Glutamatergic neuron (in vitro differentiated cells): Measurements from ENCODE around the gene UBE2U. TPM values are rescaled to one million over a fixed set of nuclear protein-coding genes. Genes with fewer than 3 reads are reported as not detected.
"Not testable (repeated sequence)": the region's sequence is repeated elsewhere in the genome, so short reads cannot be mapped to it uniquely, and the experiment has no call there.

Source experiments
- DNase-seq: peaks from one replicate; pipeline ENCODE4 v3.0.0; 2022
- H3K27ac Mint-ChIP-seq: one replicate; pipeline ENCODE4 v1.8.0; 2020; ENCODE audit warnings: mild to moderate bottlenecking, mixed read lengths, inconsistent platforms; ENCODE audit not compliant: unreplicated experiment
- H3K27me3 Mint-ChIP-seq: one replicate; pipeline ENCODE4 v1.8.0; 2020; ENCODE audit warnings: mild to moderate bottlenecking, moderate library complexity, mixed read lengths, inconsistent platforms; ENCODE audit not compliant: unreplicated experiment
- H3K36me3 Mint-ChIP-seq: one replicate; pipeline ENCODE4 v1.8.0; 2020; ENCODE audit warnings: mild to moderate bottlenecking, mixed read lengths, inconsistent platforms; ENCODE audit not compliant: unreplicated experiment
- H3K4me1 Mint-ChIP-seq: one replicate; pipeline ENCODE4 v1.8.0; 2020; ENCODE audit warnings: mild to moderate bottlenecking, low read depth, mixed read lengths, inconsistent platforms; ENCODE audit not compliant: unreplicated experiment
- H3K4me3 Mint-ChIP-seq: one replicate; pipeline ENCODE4 v1.8.0; 2020; ENCODE audit warnings: mild to moderate bottlenecking, mixed read lengths, inconsistent platforms; ENCODE audit not compliant: unreplicated experiment
- H3K9me3 Mint-ChIP-seq: one replicate; pipeline ENCODE4 v1.8.0; 2020; ENCODE audit warnings: mild to moderate bottlenecking, moderate library complexity, mixed read lengths, inconsistent platforms; ENCODE audit not compliant: unreplicated experiment
- CTCF ChIP-seq: fragments of 200-600 bp; sonication (generic); IDR thresholded peaks from one replicate; pipeline ENCODE4 v1.5.0; 2021; ENCODE audit not compliant: partially characterized antibody, unreplicated experiment
- total RNA-seq: library from RNA; stranded (reverse); fragmentation: NEBNext Ultra II Directional; extraction: Animal tissue kit (Norgen Biotek cat#: 25700); gene quantifications from one replicate; pipeline ENCODE4 v1.2.1, GENCODE V29; 2021; ENCODE audit not compliant: unreplicated experiment

Gene UBE2U
- total RNA-seq, 1 donor from 2014 or later = not detected

GRCh38 chr1:64231654-64232053, 28.2 kb downstream of the UBE2U start:
- DNase-seq = no peak
- no peaks in the 10 kb centered on the region for H3K9me3 Mint-ChIP-seq
- no peak for TF ChIP-seq CTCF
- no peak overlapping the region for H3K4me3 Mint-ChIP-seq
- no peak overlapping the region for H3K27ac Mint-ChIP-seq
- no peaks in the 10 kb centered on the region for H3K36me3 Mint-ChIP-seq
- no peaks in the 10 kb centered on the region for H3K27me3 Mint-ChIP-seq
- H3K4me1 Mint-ChIP-seq = peaks cover 8% of the 10 kb centered on the region

GRCh38 chr1:64234714-64235113, 31.3 kb downstream of the UBE2U start:
- Mint-ChIP-seq H3K4me1 (peaks cover 8% of the 10 kb centered on the region), H3K36me3 (no peaks in the 10 kb centered on the region), H3K27ac (no peak overlapping the region), H3K9me3 (no peaks in the 10 kb centered on the region), H3K4me3 (no peak overlapping the region), H3K27me3 (no peaks in the 10 kb centered on the region)
- TF ChIP-seq CTCF = no peak
- DNase-seq = no peak

- Mint-ChIP-seq H3K27me3 (no peaks in the 10 kb centered on the region), H3K4me1 (peaks cover 8% of the 10 kb centered on the region), H3K4me3 (no peak overlapping the region), H3K9me3 (no peaks in the 10 kb centered on the region), H3K27ac (no peak overlapping the region), H3K36me3 (no peaks in the 10 kb centered on the region)
- no peak for TF ChIP-seq CTCF
- no peak for DNase-seq
These were observed 31.8 kb downstream of the UBE2U start for GRCh38 chr1:64235181-64235580.

GRCh38 chr1:64235910-64236309, 32.5 kb downstream of the UBE2U start:
- DNase-seq = no peak
- Mint-ChIP-seq H3K27me3 (no peaks in the 10 kb centered on the region), H3K36me3 (no peaks in the 10 kb centered on the region), H3K4me1 (peaks cover 8% of the 10 kb centered on the region), H3K9me3 (no peaks in the 10 kb centered on the region), H3K4me3 (no peak overlapping the region), H3K27ac (no peak overlapping the region)
- TF ChIP-seq CTCF = no peak

GRCh38 chr1:64236541-64236954, 33.1 kb downstream of the UBE2U start:
- no peaks in the 10 kb centered on the region for H3K27me3 Mint-ChIP-seq
- no peak for DNase-seq

GRCh38 chr1:64239519-64239918, 36.1 kb downstream of the UBE2U start:
- H3K27me3 Mint-ChIP-seq, H3K4me1 Mint-ChIP-seq, H3K9me3 Mint-ChIP-seq, H3K4me3 Mint-ChIP-seq, DNase-seq, H3K27ac Mint-ChIP-seq, H3K36me3 Mint-ChIP-seq: not testable (repeated sequence)

More at GRCh38 chr1:64236541-64236954, 33.1 kb downstream of the UBE2U start:
- no peak overlapping the region for H3K27ac Mint-ChIP-seq
- H3K36me3 Mint-ChIP-seq = no peaks in the 10 kb centered on the region
- no peak for TF ChIP-seq CTCF
- H3K9me3 Mint-ChIP-seq = no peaks in the 10 kb centered on the region
- H3K4me3 Mint-ChIP-seq = no peak overlapping the region
- H3K4me1 Mint-ChIP-seq = peaks cover 7% of the 10 kb centered on the region
